MM.1S (cell line): ENCODE measurements around the gene CABP4.

Experiments used
- CTCF ChIP-seq: fragments of 300-600 bp; sonication (generic); IDR thresholded peaks from 2 replicates; pipeline ENCODE4 v1.5.1; 2016; ENCODE audit warnings: antibody characterized with exemption, low read length, mixed read lengths
- EZH2 ChIP-seq: fragments of 300-600 bp; sonication (generic); optimal IDR thresholded peaks from 2 replicates; pipeline ENCODE3; 2017; ENCODE audit warnings: low read depth, mild to moderate bottlenecking, antibody characterized with exemption, low read length, mixed read lengths

GRCh38 chr11:67470337-67471002, 15.3 kb downstream of the CABP4 start:
- no peak for TF ChIP-seq EZH2
- no peak for TF ChIP-seq CTCF
